HepG2 (cell line): ENCODE data around the gene PCYT2. TPM values are rescaled to one million over a fixed set of nuclear protein-coding genes. Genes with fewer than 3 reads are reported as not detected.

Experiments used
- BHLHE40 ChIP-seq: IDR thresholded peaks from 2 replicates; pipeline ENCODE4 v1.6.1; 2011; ENCODE audit warnings: low read length, improper control_type of control experiment
- CBX5 ChIP-seq: sonication (generic); formaldehyde crosslinking; IDR thresholded peaks from 2 replicates; pipeline ENCODE4 v1.4.0; 2020; ENCODE audit warnings: missing genetic modification reagents, borderline replicate concordance
- DMAP1 ChIP-seq: IDR thresholded peaks from 2 replicates; pipeline ENCODE4 v1.6.1; 2016
- FOXP4 ChIP-seq: sonication (generic); formaldehyde crosslinking; IDR thresholded peaks from 2 replicates; pipeline ENCODE4 v1.4.0; 2020; ENCODE audit warnings: missing genetic modification reagents
- GMEB2 ChIP-seq: IDR thresholded peaks from 2 replicates; pipeline ENCODE4 v1.6.1; 2016; ENCODE audit warnings: missing biosample characterization, missing genetic modification reagents, low read depth
- KDM6A ChIP-seq: IDR thresholded peaks from 2 replicates; pipeline ENCODE4 v1.6.1; 2016; ENCODE audit warnings: low read depth
- MAFF ChIP-seq: IDR thresholded peaks from 2 replicates; pipeline ENCODE4 v1.6.1; 2011; ENCODE audit warnings: low read depth, low read length, improper control_type of control experiment
- MTF1 ChIP-seq: sonication (generic); formaldehyde crosslinking; IDR thresholded peaks from 2 replicates; pipeline ENCODE4 v1.5.0; 2020; ENCODE audit warnings: missing genetic modification reagents
- NFE2 ChIP-seq: sonication (generic); formaldehyde crosslinking; IDR thresholded peaks from 2 replicates; pipeline ENCODE4 v1.4.0; 2020; ENCODE audit warnings: missing genetic modification reagents
- NFIC ChIP-seq: IDR thresholded peaks from 2 replicates; pipeline ENCODE4 v1.6.1; 2012; ENCODE audit warnings: mild to moderate bottlenecking, low read length, inconsistent platforms
- PHF5A ChIP-seq: IDR thresholded peaks from one replicate; pipeline ENCODE4 v1.6.1; 2018; ENCODE audit warnings: low read depth, missing genetic modification reagents; ENCODE audit not compliant: unreplicated experiment
- RFX3 ChIP-seq: IDR thresholded peaks from 2 replicates; pipeline ENCODE4 v1.6.1; 2016; ENCODE audit warnings: missing biosample characterization, missing genetic modification reagents
- SIX4 ChIP-seq: sonication (generic); formaldehyde crosslinking; IDR thresholded peaks from 2 replicates; pipeline ENCODE4 v1.4.0; 2020; ENCODE audit warnings: missing genetic modification reagents
- SKI ChIP-seq: fragments of 450-650 bp; IDR thresholded peaks from one replicate; pipeline ENCODE4 v1.6.1; 2018; ENCODE audit warnings: mild to moderate bottlenecking; ENCODE audit not compliant: partially characterized antibody
- SP1 ChIP-seq, 2 experiments: fragments of 450-650 bp in 1 of 2; sonication (generic) in 1 of 2; formaldehyde crosslinking in 1 of 2; IDR thresholded peaks; 2 replicates each; pipeline versions ENCODE4 v1.4.0 to v1.6.1; 2016 to 2020; ENCODE audit warnings: missing genetic modification reagents in 1 of 2
- ZBTB10 ChIP-seq: sonication (generic); formaldehyde crosslinking; IDR thresholded peaks from 2 replicates; pipeline ENCODE4 v1.4.0; 2020; ENCODE audit warnings: missing genetic modification reagents, borderline replicate concordance
- ZBTB7A ChIP-seq: sonication (generic); formaldehyde crosslinking; IDR thresholded peaks from 2 replicates; pipeline ENCODE4 v1.8.0; 2022; ENCODE audit warnings: mild to moderate bottlenecking, missing genetic modification reagents
- ZNF12 ChIP-seq: sonication (generic); formaldehyde crosslinking; IDR thresholded peaks from 2 replicates; pipeline ENCODE4 v1.5.0; 2020; ENCODE audit warnings: missing genetic modification reagents
- ZNF563 ChIP-seq: sonication (generic); formaldehyde crosslinking; IDR thresholded peaks from 2 replicates; pipeline ENCODE4 v1.8.0; 2022; ENCODE audit warnings: mild to moderate bottlenecking, moderate library complexity, missing genetic modification reagents
- ZNF577 ChIP-seq: sonication (generic); formaldehyde crosslinking; IDR thresholded peaks from 2 replicates; pipeline ENCODE4 v1.4.0; 2020; ENCODE audit warnings: mild to moderate bottlenecking, low read depth, missing genetic modification reagents, borderline replicate concordance
- ZNF644 ChIP-seq: IDR thresholded peaks from 2 replicates; pipeline ENCODE4 v1.6.1; 2016; ENCODE audit warnings: low read depth
- ZSCAN21 ChIP-seq: sonication (generic); formaldehyde crosslinking; IDR thresholded peaks from 2 replicates; pipeline ENCODE4 v1.8.0; 2022; ENCODE audit warnings: mild to moderate bottlenecking, missing genetic modification reagents, moderate library complexity, borderline replicate concordance
- polyA plus RNA-seq, 8 experiments: library from polyadenylated mRNA; depleted of rRNA in 3 of 8; stranded (reverse) in 7 of 8; unstranded in 1 of 8; fragments of >200 nt; fragmentation: Illumina TruSeq in 4 of 8; extraction: Trizol in 4 of 8; gene quantifications; 2 replicates each; pipeline versions ENCODE4 v1.2.1 to v1.2.3, GENCODE V29; 2011 to 2016; ENCODE audit warnings: low read depth in 4 of 8, missing spikeins in 1 of 8, mixed read lengths in 1 of 8; ENCODE audit not compliant: insufficient read depth in 1 of 8
- total RNA-seq, 5 experiments: library from RNA; depleted of rRNA; stranded (reverse); fragments of >200 nt; fragmentation: Illumina TruSeq; extraction: Trizol; gene quantifications; 2 replicates each; pipeline ENCODE4 v1.2.3, GENCODE V29; 2016; ENCODE audit warnings: low read depth in 1 of 5

The PCYT2 gene
- total and polyA plus RNA-seq, 2 of the 13 experiments (the other 11 are each of a cell fraction or from before 2014, with no cell fraction given): 147 to 297 TPM

GRCh38 chr17:81927653-81928543 lies 16.7 kb upstream of the PCYT2 start, which contains the start of gene MAFG (continued):
- TF ChIP-seq FOXP4 (CRISPR knock-in tag): peak; percentile 43; the same call in 1 of the 2 replicates
- no peak for TF ChIP-seq KDM6A (CRISPR knock-in tag)
- TF ChIP-seq ZNF577 (CRISPR knock-in tag): peak; percentile 53; the same call in 1 of the 2 replicates
- peak; percentile 74 for TF ChIP-seq BHLHE40
- TF ChIP-seq ZSCAN21 (CRISPR knock-in tag): peak; percentile 69
- no peak for TF ChIP-seq PHF5A
- no peak for TF ChIP-seq ZNF644 (CRISPR knock-in tag)
- TF ChIP-seq ZNF563: 0 out of 2 replicates have a peak, but pooled peaks have one; percentile 25
- TF ChIP-seq RFX3 (CRISPR knock-in tag): peak; percentile 81
- peak; percentile 60 for TF ChIP-seq ZBTB7A (CRISPR knock-in tag)
- TF ChIP-seq GMEB2 (CRISPR knock-in tag): no peak; the same call in 1 of the 2 replicates
- no peak for TF ChIP-seq ZNF12 (CRISPR knock-in tag)
- no peak for TF ChIP-seq NFIC
- TF ChIP-seq MAFF: no peak
- peak; percentile 93 for TF ChIP-seq ZBTB10 (CRISPR knock-in tag)
- TF ChIP-seq NFE2 (CRISPR knock-in tag): no peak
- 0 out of 2 replicates have a peak, but pooled peaks have one; percentile 23 for TF ChIP-seq MTF1 (CRISPR knock-in tag)
- TF ChIP-seq SKI: peak; percentile 83
- no peak for TF ChIP-seq SP1 (IDR thresholded peaks at IDR 0.05)
- TF ChIP-seq SP1 (CRISPR knock-in tag; IDR thresholded peaks at IDR 0.05): peak; percentile 51
- peak; percentile 14; the same call in 1 of the 2 replicates for TF ChIP-seq CBX5 (CRISPR knock-in tag)
- peak; percentile 80 for TF ChIP-seq DMAP1
- no peak for TF ChIP-seq SIX4
